GM21786 (cell line): ENCODE data around the gene VPS11.
A peak's percentile ranks its signal among the peaks of the same experiment; 100 is the strongest.
"Not testable (repeated sequence)": the region's sequence is repeated elsewhere in the genome, so short reads cannot be mapped to it uniquely, and the experiment has no call there.

Source experiments
- ATAC-seq: cut with Tn5 transposase; IDR thresholded peaks from one replicate; pipeline ENCODE4 v1.9.1; 2021; ENCODE audit not compliant: unreplicated experiment

The VPS11 gene

GRCh38 chr11:119067371-119068222 is at the start of gene VPS11:
Gene VPS11, plus strand, starts transcription at chr11:119067818. Its CDS starts 6 bp downstream, at chr11:119067824.
- ATAC-seq = peak; percentile 88

GRCh38 chr11:119018074-119018938 is 49.3 kb upstream of the VPS11 start, which contains the start of the genes RPS25 and TRAPPC4:
Gene RPS25, minus strand, starts transcription at chr11:119018343. Its CDS starts 59 bp downstream, at chr11:119018284.
Gene TRAPPC4, plus strand, starts transcription at chr11:119018766. Its CDS starts 30 bp downstream, at chr11:119018796.
- peak; percentile 90 for ATAC-seq

GRCh38 chr11:119019996-119020395 is 47.6 kb upstream of the VPS11 start:
- no peak for ATAC-seq

- no peak for ATAC-seq
Measured at GRCh38 chr11:119021631-119022030, 46.0 kb upstream of the VPS11 start.

GRCh38 chr11:119023741-119024140 is 43.9 kb upstream of the VPS11 start:
- ATAC-seq = no peak

- ATAC-seq = no peak
Measured at GRCh38 chr11:119024430-119025098, 43.1 kb upstream of the VPS11 start.

- ATAC-seq = no peak
Measured at GRCh38 chr11:119025099-119025473, 42.5 kb upstream of the VPS11 start.

- ATAC-seq = no peak
Measured at GRCh38 chr11:119025541-119025940, 42.1 kb upstream of the VPS11 start.

GRCh38 chr11:119025978-119026766 is 41.4 kb upstream of the VPS11 start:
- no peak for ATAC-seq

- ATAC-seq = no peak
Measured at GRCh38 chr11:119026970-119027369, 40.6 kb upstream of the VPS11 start.

- ATAC-seq = no peak
Measured at GRCh38 chr11:119027561-119028345, 39.9 kb upstream of the VPS11 start.

- ATAC-seq = no peak
Measured at GRCh38 chr11:119028346-119029068, 39.1 kb upstream of the VPS11 start.

- no peak for ATAC-seq
Measured at GRCh38 chr11:119029069-119029339, 38.6 kb upstream of the VPS11 start.

- peak; percentile 16 for ATAC-seq
Measured at GRCh38 chr11:119029340-119030028, 38.1 kb upstream of the VPS11 start.

- peak; percentile 7 for ATAC-seq
Measured at GRCh38 chr11:119030029-119030328, 37.6 kb upstream of the VPS11 start.

- ATAC-seq = peak; percentile 85
Measured at GRCh38 chr11:119030329-119031047, 37.1 kb upstream of the VPS11 start, which contains the start of gene SLC37A4. Gene SLC37A4, minus strand, starts transcription at chr11:119030877.

- ATAC-seq = no peak
Measured at GRCh38 chr11:119031912-119032280, 35.7 kb upstream of the VPS11 start.

- ATAC-seq = not testable (repeated sequence)
Measured at GRCh38 chr11:119033421-119033820, 34.2 kb upstream of the VPS11 start.
